Kidney (tissue), 14 donors: ENCODE results near the gene KCNK1. TPM values are rescaled to one million over a fixed set of nuclear protein-coding genes. Genes with fewer than 3 reads are reported as not detected.

Experiments
- DNase-seq, 5 donors: peaks; one replicate each; pipeline ENCODE4 v3.0.0-alpha.2; 2013 to 2020
- FAIRE-seq: peaks from 2 replicates; lab custom pipeline; 2012; peaks lifted over from hg19 to GRCh38; lab: Jason Lieb, UNC
- H3K27ac ChIP-seq, 2 donors: one replicate each; pipeline ENCODE4 v1.7.0; 2013; ENCODE audit warnings: low read depth in 2 of 2, low read length in 2 of 2, inconsistent platforms in 1 of 2
- H3K27me3 ChIP-seq: one replicate; pipeline ENCODE4 v1.7.1; 2013; ENCODE audit warnings: low read length, inconsistent platforms; ENCODE audit not compliant: control insufficient read depth, insufficient read depth
- H3K36me3 ChIP-seq, 3 donors: one replicate each; pipeline versions ENCODE4 v1.7.0 to v1.7.1; 2013; ENCODE audit warnings: low read length in 3 of 3, control low read depth in 1 of 3, inconsistent platforms in 1 of 3; ENCODE audit not compliant: insufficient read depth in 3 of 3, control insufficient read depth in 2 of 3
- H3K4me1 ChIP-seq, 3 donors: one replicate each; pipeline versions ENCODE4 v1.7.0 to v1.7.1; 2013; ENCODE audit warnings: low read length in 3 of 3, inconsistent platforms in 1 of 3, low read depth in 1 of 3; ENCODE audit not compliant: control insufficient read depth in 2 of 3, insufficient read depth in 2 of 3
- H3K4me3 ChIP-seq, 3 donors: one replicate each; pipeline versions ENCODE4 v1.7.0 to v1.8.1; 2013; ENCODE audit warnings: low read length in 3 of 3, control low read depth in 1 of 3, inconsistent platforms in 1 of 3
- H3K9ac ChIP-seq, 3 donors: one replicate each; pipeline versions ENCODE4 v1.7.0 to v1.7.1; 2013; ENCODE audit warnings: low read length in 3 of 3, control low read depth in 1 of 3, inconsistent platforms in 1 of 3
- H3K9me3 ChIP-seq, 3 donors: one replicate each; pipeline versions ENCODE4 v1.7.0 to v1.7.1; 2013; ENCODE audit warnings: low read length in 3 of 3, control low read depth in 1 of 3, inconsistent platforms in 1 of 3; ENCODE audit not compliant: control insufficient read depth in 2 of 3, insufficient read depth in 1 of 3
- intact Hi-C: fragments of 100-400 bp; cut with DNase I; formaldehyde crosslinking; loops from one replicate; pipeline ENCODE4 v1.11.1; 2022
- polyA plus RNA-seq: library from polyadenylated mRNA; stranded (reverse); fragments of 350-450 nt; fragmentation: Illumina TruSeq; extraction: RNeasy Lipid Tissue Mini Kit (QIAGEN cat#74804); gene quantifications from one replicate; pipeline ENCODE4 v1.2.3, GENCODE V29; 2014; ENCODE audit warnings: low read depth, low replicate concordance; ENCODE audit not compliant: insufficient read depth
- total RNA-seq: library from RNA; stranded (reverse); fragmentation: NEBNext Ultra II Directional; extraction: Animal tissue kit (Norgen Biotek cat#: 25700); gene quantifications from one replicate; pipeline ENCODE4 v1.2.1, GENCODE V29; 2021
- TF ChIP-seq, protein P1 (sequence below): IDR thresholded peaks from 3 replicates; pipeline ENCODE4 v1.5.1; 2012; ENCODE audit warnings: mild to moderate bottlenecking, moderate library complexity, borderline replicate concordance; ENCODE audit not compliant: insufficient read depth; ENCODE audit errors: extremely low read depth
- donor health status: control.
- donor health status: control.
- donor health status: control.
- donor health status: control.
- donor health status: control.
- donor health status: DM: yes; HTN: yes; CAD: no.
- donor health status: Normal renal cell carcinoma (clear cell type).

KCNK1 gene
- total and polyA plus RNA-seq, 2 donors from 2014 or later, result 10.0 to 10.7 TPM

DNA sequence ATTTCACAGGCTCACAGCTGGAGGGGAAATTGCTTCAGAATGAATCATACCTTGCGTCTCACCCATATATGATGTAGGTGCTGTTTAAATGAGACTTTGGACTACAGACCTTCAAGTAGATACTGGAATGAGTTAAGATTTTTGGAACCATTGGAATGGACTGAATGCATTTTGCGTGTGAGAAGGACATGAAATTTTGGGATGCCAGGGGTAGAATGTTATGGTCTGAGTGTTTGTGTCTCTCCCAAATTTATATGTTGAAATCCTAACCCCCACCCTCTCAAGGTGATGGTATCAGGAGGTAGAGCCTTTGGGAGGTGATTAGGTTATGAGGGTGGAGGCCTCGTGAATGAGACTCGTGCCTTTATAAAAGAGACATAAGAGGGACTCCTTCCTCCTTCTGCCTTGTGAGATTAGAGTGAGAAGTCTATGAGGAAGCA is 41.4 kb downstream of the KCNK1 start:
- Histone ChIP-seq H3K4me3 (no peak overlapping the region), H3K36me3 (no peaks in the 10 kb centered on the region), H3K9me3 (no peaks in the 10 kb centered on the region), H3K9ac (no peak overlapping the region), H3K4me1 (no peaks in the 10 kb centered on the region), H3K27ac (no peak overlapping the region), H3K27me3 (no peaks in the 10 kb centered on the region)
- FAIRE-seq (no peak), DNase-seq (no peak)
- intact Hi-C loops, result no loop called here
- TF ChIP-seq, protein P1, sequence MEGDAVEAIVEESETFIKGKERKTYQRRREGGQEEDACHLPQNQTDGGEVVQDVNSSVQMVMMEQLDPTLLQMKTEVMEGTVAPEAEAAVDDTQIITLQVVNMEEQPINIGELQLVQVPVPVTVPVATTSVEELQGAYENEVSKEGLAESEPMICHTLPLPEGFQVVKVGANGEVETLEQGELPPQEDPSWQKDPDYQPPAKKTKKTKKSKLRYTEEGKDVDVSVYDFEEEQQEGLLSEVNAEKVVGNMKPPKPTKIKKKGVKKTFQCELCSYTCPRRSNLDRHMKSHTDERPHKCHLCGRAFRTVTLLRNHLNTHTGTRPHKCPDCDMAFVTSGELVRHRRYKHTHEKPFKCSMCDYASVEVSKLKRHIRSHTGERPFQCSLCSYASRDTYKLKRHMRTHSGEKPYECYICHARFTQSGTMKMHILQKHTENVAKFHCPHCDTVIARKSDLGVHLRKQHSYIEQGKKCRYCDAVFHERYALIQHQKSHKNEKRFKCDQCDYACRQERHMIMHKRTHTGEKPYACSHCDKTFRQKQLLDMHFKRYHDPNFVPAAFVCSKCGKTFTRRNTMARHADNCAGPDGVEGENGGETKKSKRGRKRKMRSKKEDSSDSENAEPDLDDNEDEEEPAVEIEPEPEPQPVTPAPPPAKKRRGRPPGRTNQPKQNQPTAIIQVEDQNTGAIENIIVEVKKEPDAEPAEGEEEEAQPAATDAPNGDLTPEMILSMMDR, result no peak

DNA sequence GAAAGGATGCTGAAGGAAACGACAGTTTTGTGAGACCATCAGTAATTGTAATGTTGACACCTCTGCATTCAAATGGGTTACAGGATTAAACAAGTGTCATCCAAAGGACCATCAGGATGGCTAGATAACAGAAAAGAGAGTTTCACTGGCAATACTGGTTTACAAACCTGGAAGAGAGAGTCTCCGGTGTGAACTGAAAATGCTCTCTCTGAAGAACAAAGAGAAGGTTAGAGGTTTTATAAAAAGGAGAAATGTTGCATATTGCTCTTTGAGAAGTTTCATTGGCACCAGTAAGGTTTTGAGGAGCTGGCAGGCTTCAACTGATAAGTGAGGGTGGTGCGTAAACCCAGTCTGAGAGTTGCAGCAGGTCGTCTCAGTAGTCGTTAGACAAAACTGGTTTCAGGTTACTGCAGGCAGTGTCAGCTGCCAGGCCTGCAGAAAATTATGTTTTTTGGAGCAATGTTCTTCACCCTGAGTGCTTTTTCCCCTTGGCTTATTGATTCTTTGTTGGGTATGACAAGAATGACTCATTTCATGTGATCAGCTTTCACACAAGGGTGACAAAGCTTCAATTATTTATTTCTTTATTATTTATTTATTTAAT is 42.2 kb downstream of the KCNK1 start:
- no peak overlapping the region for H3K27ac ChIP-seq
- intact Hi-C loops, result no loop called here
- no peaks in the 10 kb centered on the region for H3K36me3 ChIP-seq
- no peaks in the 10 kb centered on the region for H3K27me3 ChIP-seq
- no peak overlapping the region for H3K4me3 ChIP-seq
- TF ChIP-seq, protein P1, result no peak
- no peak for FAIRE-seq
- H3K9ac ChIP-seq, result no peak overlapping the region
- H3K4me1 ChIP-seq, result no peaks in the 10 kb centered on the region
- H3K9me3 ChIP-seq, result no peaks in the 10 kb centered on the region
- DNase-seq, result no peak

DNA sequence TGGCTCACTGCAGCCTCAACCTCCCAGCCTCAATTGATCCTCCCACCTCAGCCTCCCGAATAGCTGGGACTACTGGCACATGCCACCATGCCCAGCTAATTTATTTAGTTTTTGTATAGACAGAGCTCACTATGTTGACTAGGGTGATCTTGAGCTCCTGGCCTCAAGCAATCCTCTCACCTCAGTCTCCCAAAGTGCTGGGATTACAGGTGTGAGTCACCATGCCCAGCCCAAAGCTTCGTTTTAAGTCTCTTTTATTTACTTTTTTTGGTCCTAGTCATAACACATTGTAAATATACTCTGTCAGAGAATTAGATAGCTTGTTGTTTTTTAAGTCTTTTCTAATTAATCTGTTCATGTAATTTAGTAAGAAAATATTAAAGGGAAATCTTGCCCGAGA is 42.8 kb downstream of the KCNK1 start:
- no peaks in the 10 kb centered on the region for H3K9me3 ChIP-seq
- H3K4me1 ChIP-seq, result no peaks in the 10 kb centered on the region
- no peak overlapping the region for H3K4me3 ChIP-seq
- no peak overlapping the region for H3K9ac ChIP-seq
- H3K27ac ChIP-seq, result no peak overlapping the region
- TF ChIP-seq, protein P1, result no peak
- DNase-seq (no peak), FAIRE-seq (no peak)
- H3K27me3 ChIP-seq, result no peaks in the 10 kb centered on the region
- intact Hi-C loops, result no loop called here
- no peaks in the 10 kb centered on the region for H3K36me3 ChIP-seq

DNA sequence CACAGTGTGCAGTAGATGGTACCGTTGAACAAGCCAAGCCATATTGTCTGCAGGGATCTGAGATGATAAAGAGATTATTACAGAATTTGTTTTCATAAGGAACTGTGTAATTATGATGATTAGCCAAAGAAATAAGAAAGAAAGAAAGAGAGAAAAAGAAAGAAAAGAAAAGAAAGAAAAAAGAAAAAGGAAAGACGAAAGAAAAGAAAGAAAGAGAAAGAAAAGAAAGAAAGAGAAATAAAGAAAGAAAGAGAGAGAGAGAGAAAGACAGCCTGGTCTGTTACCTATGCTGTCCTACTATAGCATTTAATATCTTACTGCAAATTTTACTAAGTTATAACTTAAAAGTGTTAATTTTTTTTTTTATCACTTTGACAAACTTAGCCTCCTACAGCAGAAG is 43.6 kb downstream of the KCNK1 start:
- Histone ChIP-seq H3K4me1 (no peaks in the 10 kb centered on the region), H3K4me3 (no peak overlapping the region), H3K9ac (no peak overlapping the region), H3K27me3 (no peaks in the 10 kb centered on the region), H3K9me3 (no peaks in the 10 kb centered on the region), H3K36me3 (no peaks in the 10 kb centered on the region), H3K27ac (no peak overlapping the region)
- intact Hi-C loops, result no loop called here
- FAIRE-seq (no peak), DNase-seq (no peak)
- TF ChIP-seq, protein P1, result no peak
